BLaER1 (cell line): ENCODE results near the gene SERTAD1.
"Not testable (repeated sequence)": the region's sequence is repeated elsewhere in the genome, so short reads cannot be mapped to it uniquely, and the experiment has no call there.

Experiments
- H3K27ac ChIP-seq: shearing (Covaris generic); formaldehyde crosslinking; 2 replicates; pipeline ENCODE4 v1.8.1; 2022
- H3K27me3 ChIP-seq: shearing (Covaris generic); formaldehyde crosslinking; 2 replicates; pipeline ENCODE4 v1.8.1; 2022
- H3K36me3 ChIP-seq: shearing (Covaris generic); formaldehyde crosslinking; 2 replicates; pipeline ENCODE4 v1.8.1; 2022
- H3K4me1 ChIP-seq: shearing (Covaris generic); formaldehyde crosslinking; 2 replicates; pipeline ENCODE4 v1.8.1; 2022
- H3K4me2 ChIP-seq: shearing (Covaris generic); formaldehyde crosslinking; 2 replicates; pipeline ENCODE4 v1.8.1; 2022
- H3K4me3 ChIP-seq: shearing (Covaris generic); formaldehyde crosslinking; 2 replicates; pipeline ENCODE4 v1.8.1; 2022
- H3K9ac ChIP-seq: shearing (Covaris generic); formaldehyde crosslinking; 2 replicates; pipeline ENCODE4 v1.8.1; 2022
- H3K9me3 ChIP-seq: shearing (Covaris generic); formaldehyde crosslinking; 2 replicates; pipeline ENCODE4 v1.8.1; 2022
- H4K20me1 ChIP-seq: shearing (Covaris generic); formaldehyde crosslinking; 2 replicates; pipeline ENCODE4 v1.8.1; 2022
- Cebpa-rat ChIP-seq: shearing (Covaris generic); IDR thresholded peaks from 2 replicates; pipeline ENCODE4 v1.8.1; 2022

The SERTAD1 gene

DNA sequence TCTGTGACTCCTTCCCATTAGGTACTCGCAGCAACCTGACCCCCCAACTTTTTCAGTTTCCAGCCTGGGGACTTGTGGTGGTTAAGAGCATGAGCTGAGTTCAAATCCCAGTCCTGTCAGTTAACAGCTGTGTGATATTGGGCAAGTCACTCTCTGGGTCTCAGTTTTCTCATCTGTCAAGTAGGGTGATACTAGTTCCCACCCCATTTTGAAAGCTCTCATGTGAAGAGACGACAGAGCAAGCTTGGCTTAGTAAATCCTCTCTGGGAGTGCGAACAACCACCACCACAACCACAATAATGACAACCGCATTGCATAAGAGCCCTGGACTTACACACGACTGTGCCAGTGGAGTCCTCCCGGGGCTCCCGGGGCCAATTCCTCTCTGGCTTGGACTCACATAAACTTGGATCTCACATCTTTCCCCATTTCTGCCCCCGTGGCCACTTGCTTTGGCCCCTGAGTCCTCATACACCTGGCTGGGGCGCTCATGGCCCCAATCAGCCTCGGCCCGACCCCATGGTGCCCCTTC, 39.3 kb upstream of the SERTAD1 start:
- Histone ChIP-seq H3K9ac (peak overlapping the region; percentile 80), H3K27me3 (peaks cover 5% of the 10 kb centered on the region; the same call in 1 of the 2 replicates), H4K20me1 (no peaks in the 10 kb centered on the region), H3K9me3 (no peaks in the 10 kb centered on the region), H3K36me3 (no peaks in the 10 kb centered on the region), H3K4me2 (peak overlapping the region; percentile 93), H3K4me1 (peaks cover 34% of the 10 kb centered on the region), H3K27ac (peak overlapping the region; percentile 68; the same call in 1 of the 2 replicates), H3K4me3 (peak overlapping the region; percentile 76)
- TF ChIP-seq Cebpa-rat, result peak; percentile 59; the same call in 1 of the 2 replicates

DNA sequence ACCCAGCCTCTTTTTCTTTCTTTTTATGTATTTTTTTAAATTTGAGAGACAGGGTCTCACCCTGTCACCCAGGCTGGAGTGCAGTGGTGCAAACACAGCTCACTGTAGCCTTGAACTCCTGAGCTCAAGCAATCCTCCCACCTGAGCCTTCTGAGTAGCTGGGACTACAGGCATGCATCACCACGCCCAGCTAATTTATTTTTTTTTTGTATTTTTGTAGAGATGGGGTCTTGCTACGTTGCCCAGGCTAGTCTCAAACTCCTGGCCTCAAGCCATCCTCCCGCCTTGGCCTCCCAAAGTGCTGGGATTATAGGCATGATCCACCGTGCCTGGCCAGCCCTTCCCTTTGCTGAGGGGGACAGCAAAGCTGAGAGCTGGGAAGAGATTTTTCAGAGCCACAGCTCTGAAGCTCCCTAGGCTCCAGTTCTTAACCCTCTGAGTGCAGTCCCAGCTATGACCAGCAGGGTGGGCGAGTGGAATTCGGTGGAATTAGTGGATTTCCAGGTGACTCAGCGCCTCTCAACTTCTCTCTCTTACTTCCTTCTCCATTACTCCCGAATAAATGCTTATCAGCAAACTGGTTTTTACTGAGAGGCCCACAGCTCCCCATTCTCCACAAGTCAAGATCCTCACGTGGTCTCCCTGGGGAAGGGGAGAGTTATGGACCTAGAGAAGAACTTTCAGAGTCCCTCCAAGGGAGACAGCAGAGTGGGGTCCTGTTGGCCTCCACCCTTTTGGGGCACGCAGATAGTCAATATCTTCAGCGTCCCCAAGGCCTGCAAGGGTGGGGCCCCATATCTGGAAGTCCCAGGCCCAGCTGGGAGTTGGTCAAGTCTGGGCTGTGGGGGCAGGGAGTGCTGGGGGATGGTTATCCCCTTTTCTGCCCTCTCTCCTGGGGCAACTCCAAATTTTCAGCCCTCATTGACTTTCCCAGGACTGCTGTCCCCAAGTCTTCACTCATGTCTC, 38.5 kb upstream of the SERTAD1 start:
- Histone ChIP-seq H3K4me1 (peaks cover 34% of the 10 kb centered on the region), H3K4me3 (peak overlapping the region; percentile 76), H3K27ac (no peak overlapping the region), H3K9me3 (no peaks in the 10 kb centered on the region), H3K36me3 (no peaks in the 10 kb centered on the region), H4K20me1 (no peaks in the 10 kb centered on the region), H3K4me2 (peak overlapping the region; percentile 93), H3K9ac (peak overlapping the region; percentile 80; the same call in 1 of the 2 replicates), H3K27me3 (peaks cover 5% of the 10 kb centered on the region; the same call in 1 of the 2 replicates)
- no peak for TF ChIP-seq Cebpa-rat

DNA sequence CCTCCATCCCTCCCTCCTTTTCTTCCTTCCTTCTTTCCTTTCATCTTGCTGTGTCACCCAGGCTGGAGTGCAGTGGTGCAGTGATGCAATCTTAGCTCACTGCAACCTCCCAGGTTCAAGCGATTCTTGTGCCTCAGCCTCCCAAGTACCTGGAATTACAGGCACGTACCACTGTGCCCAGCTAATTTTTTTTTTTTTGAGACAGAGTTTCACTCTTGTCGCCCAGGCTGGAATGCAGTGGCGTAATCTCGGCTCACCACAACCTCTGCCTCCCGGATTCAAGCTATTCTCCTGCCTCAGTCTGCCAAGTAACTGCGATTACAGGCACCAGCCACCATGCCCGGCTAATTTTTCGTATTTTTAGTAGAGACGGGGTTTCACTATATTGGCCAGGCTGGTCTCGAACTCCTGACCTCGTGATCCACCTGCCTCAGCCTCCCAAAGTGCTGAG, 37.8 kb upstream of the SERTAD1 start:
- not testable (repeated sequence) for H3K9ac ChIP-seq, H3K27ac ChIP-seq, H3K4me2 ChIP-seq, H3K36me3 ChIP-seq, H3K27me3 ChIP-seq, H3K9me3 ChIP-seq, H4K20me1 ChIP-seq, H3K4me3 ChIP-seq
- H3K4me1 ChIP-seq, result peaks cover 34% of the 10 kb centered on the region

DNA sequence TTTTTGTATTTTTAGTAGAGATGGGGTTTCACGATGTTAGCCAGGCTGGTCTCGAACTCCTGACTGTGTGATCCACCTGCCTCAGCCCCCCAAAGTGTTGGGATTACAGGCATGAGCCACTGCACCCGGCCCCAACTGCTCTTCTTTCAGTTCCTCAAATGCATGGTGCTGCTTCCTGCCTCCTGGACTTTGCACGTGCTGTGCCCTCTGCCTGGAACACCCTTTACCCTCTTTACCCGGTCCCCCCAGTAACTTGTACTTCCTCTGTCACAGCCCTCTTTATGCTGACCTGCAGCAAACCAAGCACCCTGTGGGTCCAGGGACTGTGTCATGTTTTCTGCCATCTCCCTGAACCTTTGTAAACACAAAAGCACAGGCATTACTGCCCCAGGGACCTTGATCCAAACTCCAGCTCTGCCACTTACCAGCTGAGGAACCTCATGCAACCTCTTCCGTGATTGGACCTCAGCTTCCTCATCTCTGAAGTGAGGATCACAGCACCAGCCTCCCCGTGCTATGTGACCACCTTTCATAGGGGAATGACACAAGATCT, 36.0 kb upstream of the SERTAD1 start:
- H3K27me3 ChIP-seq, result peaks cover 4% of the 10 kb centered on the region; the same call in 1 of the 2 replicates
- H3K4me1 ChIP-seq, result peaks cover 34% of the 10 kb centered on the region
- peak overlapping the region; percentile 48 for H3K4me2 ChIP-seq
- H3K9ac ChIP-seq, result no peak overlapping the region
- no peak overlapping the region; the same call in 1 of the 2 replicates for H3K27ac ChIP-seq
- TF ChIP-seq Cebpa-rat, result no peak
- H3K36me3 ChIP-seq, result no peaks in the 10 kb centered on the region
- H4K20me1 ChIP-seq, result no peaks in the 10 kb centered on the region
- no peak overlapping the region for H3K4me3 ChIP-seq
- no peaks in the 10 kb centered on the region for H3K9me3 ChIP-seq

DNA sequence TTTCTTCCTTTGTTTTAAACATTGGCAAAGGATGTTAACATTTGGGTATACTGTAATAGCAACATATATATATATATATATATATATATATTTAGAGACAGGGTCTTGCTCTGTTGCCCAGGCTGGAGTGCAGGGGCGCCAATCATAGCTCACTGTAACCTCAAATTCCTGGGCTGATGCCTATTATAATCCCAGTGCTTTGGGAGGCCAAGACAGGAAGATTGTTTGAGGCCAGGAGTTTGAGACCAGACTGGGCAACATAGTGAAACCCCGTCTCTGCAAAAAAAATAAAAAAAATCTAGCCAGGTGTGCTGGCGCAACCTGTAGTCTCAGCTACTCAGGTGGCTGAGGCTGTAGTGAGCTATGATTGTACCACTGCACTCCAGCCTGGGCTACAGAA, 34.4 kb upstream of the SERTAD1 start:
- H3K36me3 ChIP-seq, result no peaks in the 10 kb centered on the region
- H3K27me3 ChIP-seq, result no peaks in the 10 kb centered on the region
- no peak overlapping the region for H3K4me3 ChIP-seq
- no peaks in the 10 kb centered on the region for H3K9me3 ChIP-seq
- TF ChIP-seq Cebpa-rat, result no peak
- no peak overlapping the region for H3K9ac ChIP-seq
- peaks cover 23% of the 10 kb centered on the region for H3K4me1 ChIP-seq
- H4K20me1 ChIP-seq, result no peaks in the 10 kb centered on the region
- H3K4me2 ChIP-seq, result no peak overlapping the region
- no peak overlapping the region for H3K27ac ChIP-seq

DNA sequence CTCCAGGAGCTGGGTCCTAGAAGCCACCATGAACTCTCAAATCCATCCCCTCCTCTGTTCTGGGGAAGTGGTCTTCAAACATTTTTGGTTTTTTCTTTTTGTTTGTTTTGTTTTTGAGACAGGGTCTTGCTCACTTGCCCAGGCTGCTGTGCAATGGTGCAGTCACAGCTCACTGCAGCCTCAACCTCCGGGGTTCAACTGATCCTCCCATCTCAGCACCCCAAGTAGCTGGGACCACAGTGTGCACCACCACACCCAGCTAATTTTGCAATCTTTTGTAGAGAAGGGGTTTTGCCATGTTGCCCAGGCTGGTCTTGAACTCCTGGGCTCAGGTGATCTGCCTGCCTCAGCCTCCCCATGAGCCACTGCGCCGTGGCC, 32.8 kb upstream of the SERTAD1 start:
- peaks cover 23% of the 10 kb centered on the region for H3K4me1 ChIP-seq
- H3K4me2 ChIP-seq, result no peak overlapping the region
- no peak overlapping the region for H3K27ac ChIP-seq
- H3K36me3 ChIP-seq, result no peaks in the 10 kb centered on the region
- H3K27me3 ChIP-seq, result no peaks in the 10 kb centered on the region
- no peak for TF ChIP-seq Cebpa-rat
- H3K9ac ChIP-seq, result no peak overlapping the region
- H4K20me1 ChIP-seq, result no peaks in the 10 kb centered on the region
- no peaks in the 10 kb centered on the region for H3K9me3 ChIP-seq
- no peak overlapping the region for H3K4me3 ChIP-seq

DNA sequence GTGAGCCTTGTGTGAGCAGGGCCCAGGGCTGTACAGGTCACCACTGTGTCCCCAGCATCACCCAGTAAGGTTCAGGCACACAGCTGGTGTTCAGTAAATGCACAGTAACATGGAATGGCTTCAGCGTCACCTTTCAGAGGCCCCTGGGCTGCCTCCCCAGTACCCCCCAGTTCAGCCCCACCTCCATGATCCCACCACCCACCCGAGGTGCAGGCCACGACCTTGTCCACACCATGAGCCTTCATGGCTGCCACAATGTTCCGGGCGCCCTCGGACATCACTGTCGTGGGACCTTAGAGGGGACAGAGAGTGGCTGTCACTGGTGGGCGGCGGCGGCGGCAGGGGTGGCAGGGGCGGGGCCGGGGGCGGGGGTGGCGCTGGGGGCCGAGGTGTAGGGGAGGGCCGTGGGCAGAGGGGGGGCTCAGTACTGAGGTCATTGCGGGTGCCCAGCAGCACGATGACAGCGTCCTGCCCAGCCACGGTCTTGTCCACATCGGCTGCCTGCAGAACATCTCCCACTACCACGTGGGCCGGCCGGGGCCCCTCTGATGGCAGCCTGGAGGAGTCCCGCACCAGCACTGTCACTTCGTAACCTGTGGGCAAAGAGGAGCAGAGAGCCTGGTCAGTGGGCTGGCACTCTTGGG, 32.3 kb upstream of the SERTAD1 start:
- Histone ChIP-seq H3K4me3 (no peak overlapping the region), H3K9me3 (no peaks in the 10 kb centered on the region), H3K4me2 (no peak overlapping the region), H3K27me3 (no peaks in the 10 kb centered on the region), H3K9ac (no peak overlapping the region), H3K36me3 (no peaks in the 10 kb centered on the region), H3K27ac (no peak overlapping the region), H4K20me1 (no peaks in the 10 kb centered on the region), H3K4me1 (peaks cover 23% of the 10 kb centered on the region)
- TF ChIP-seq Cebpa-rat, result no peak

DNA sequence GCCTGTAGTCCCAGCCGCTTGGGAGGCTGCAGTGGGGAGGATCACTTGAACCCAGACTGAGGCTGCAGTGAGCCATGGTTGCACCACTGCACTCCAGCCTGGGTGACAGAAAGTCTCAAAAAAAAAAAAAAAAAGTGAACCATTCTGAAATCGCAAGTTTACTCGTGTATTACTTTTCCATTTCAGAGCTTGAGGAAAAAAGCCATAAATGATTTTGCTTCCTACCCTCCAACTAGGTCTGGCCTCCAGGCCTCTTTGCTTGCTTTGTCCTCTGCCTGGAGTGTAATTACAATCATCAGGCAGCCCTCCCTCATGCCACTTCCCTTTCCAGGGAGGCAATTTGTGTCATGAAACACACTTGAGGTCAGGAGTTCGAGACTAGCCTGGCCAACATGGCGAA, 31.3 kb upstream of the SERTAD1 start:
- no peaks in the 10 kb centered on the region for H3K36me3 ChIP-seq
- TF ChIP-seq Cebpa-rat, result no peak
- no peak overlapping the region for H3K27ac ChIP-seq
- no peaks in the 10 kb centered on the region for H4K20me1 ChIP-seq
- peaks cover 21% of the 10 kb centered on the region for H3K4me1 ChIP-seq
- H3K9ac ChIP-seq, result no peak overlapping the region
- no peaks in the 10 kb centered on the region for H3K27me3 ChIP-seq
- H3K4me2 ChIP-seq, result no peak overlapping the region
- H3K9me3 ChIP-seq, result no peaks in the 10 kb centered on the region
- H3K4me3 ChIP-seq, result no peak overlapping the region

DNA sequence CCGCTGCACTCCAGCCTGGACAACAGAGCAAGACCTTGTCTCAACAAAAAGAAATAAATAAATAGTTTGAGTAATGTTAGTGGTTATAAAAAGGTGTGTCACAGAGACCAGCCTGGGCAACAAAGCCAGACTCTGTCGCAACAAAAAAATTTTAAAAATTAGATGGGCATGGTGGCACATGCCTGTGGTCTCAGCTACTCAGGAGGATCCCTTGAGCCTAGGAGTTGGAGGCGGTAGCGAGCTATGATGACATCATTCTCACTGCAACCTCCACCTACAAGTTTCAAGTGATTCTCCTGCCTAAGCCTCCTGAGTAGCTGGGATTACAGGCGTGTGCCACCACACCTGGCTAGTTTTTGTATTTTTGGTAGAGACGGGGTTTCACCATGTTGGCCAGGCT, 28.2 kb upstream of the SERTAD1 start:
- H3K4me1 ChIP-seq, H3K9ac ChIP-seq, H3K36me3 ChIP-seq, H3K4me3 ChIP-seq, H3K27ac ChIP-seq, H3K9me3 ChIP-seq, H3K27me3 ChIP-seq, H3K4me2 ChIP-seq, H4K20me1 ChIP-seq: not testable (repeated sequence)
